Mesenteric fat pad (tissue), 1 donor: ENCODE data around the gene ALOXE3. TPM values are rescaled to one million over a fixed set of nuclear protein-coding genes. Genes with fewer than 3 reads are reported as not detected.
"Not testable (repeated sequence)": the region's sequence is repeated elsewhere in the genome, so short reads cannot be mapped to it uniquely, and the experiment has no call there.

Experiments used
- DNase-seq: peaks from one replicate; pipeline ENCODE4 v3.0.0-alpha.2; 2020; ENCODE audit warnings: low spot score
- total RNA-seq: library from RNA; stranded (reverse); fragmentation: NEBNext Ultra II Directional; extraction: Animal tissue kit (Norgen Biotek cat#: 25700); gene quantifications from one replicate; pipeline ENCODE4 v1.2.1, GENCODE V29; 2021
- donor health status: DM: yes; HTN: yes; CAD: no.

Gene ALOXE3
- total RNA-seq, 1 donor from 2014 or later = not detected

- DNase-seq = no peak
These were observed 44.5 kb downstream of the ALOXE3 start for GRCh38 chr17:8073627-8074484.

DNA sequence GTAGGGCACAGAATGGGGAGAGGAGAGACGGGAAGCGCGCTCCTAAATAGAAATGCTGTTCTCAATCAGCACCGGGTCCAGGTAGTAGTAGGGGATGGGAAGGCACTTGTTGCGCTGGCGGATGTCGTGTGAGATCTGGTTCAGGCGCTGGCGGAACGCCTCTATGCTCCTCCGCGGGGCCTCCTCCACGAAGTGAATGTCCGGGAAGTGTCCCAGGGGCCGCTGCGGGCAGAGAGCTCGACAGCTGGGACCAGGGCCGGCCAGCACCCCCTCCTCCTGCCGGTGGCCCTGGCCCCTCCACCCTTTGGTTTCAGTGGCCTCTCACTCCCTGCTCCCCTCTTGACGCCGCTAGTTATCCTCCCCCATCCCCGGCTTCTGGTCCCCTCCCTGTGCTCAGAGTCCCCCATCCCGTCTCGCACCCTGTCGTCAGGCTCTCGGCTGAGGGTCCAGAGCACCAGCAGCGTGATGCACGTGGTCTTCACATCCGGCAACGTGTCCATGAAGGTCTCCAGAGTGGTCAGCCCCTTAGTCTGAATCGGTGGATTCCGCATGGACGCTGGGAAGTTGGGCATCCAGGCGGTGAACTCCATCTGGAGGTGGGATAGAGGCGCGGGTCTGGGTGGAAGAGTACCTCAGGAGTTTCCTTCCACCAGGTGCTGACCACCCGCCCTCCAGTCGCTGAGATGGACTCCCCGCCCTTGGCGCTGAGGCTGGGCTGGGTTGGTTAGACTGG, 45.4 kb downstream of the ALOXE3 start:
- DNase-seq = no peak

- DNase-seq = no peak
These were observed 46.0 kb downstream of the ALOXE3 start for GRCh38 chr17:8072341-8072728.

GRCh38 chr17:8071496-8071895, 46.8 kb downstream of the ALOXE3 start:
- no peak for DNase-seq

GRCh38 chr17:8069587-8069860, 48.8 kb downstream of the ALOXE3 start:
- no peak for DNase-seq

- DNase-seq = no peak
These were observed 49.4 kb downstream of the ALOXE3 start for GRCh38 chr17:8068736-8069586.

- DNase-seq = no peak
These were observed 50.5 kb downstream of the ALOXE3 start for GRCh38 chr17:8067806-8068205.

GRCh38 chr17:8066841-8067775, 51.2 kb downstream of the ALOXE3 start:
- no peak for DNase-seq

- DNase-seq = no peak
These were observed 53.7 kb downstream of the ALOXE3 start for GRCh38 chr17:8064561-8065019.

DNA sequence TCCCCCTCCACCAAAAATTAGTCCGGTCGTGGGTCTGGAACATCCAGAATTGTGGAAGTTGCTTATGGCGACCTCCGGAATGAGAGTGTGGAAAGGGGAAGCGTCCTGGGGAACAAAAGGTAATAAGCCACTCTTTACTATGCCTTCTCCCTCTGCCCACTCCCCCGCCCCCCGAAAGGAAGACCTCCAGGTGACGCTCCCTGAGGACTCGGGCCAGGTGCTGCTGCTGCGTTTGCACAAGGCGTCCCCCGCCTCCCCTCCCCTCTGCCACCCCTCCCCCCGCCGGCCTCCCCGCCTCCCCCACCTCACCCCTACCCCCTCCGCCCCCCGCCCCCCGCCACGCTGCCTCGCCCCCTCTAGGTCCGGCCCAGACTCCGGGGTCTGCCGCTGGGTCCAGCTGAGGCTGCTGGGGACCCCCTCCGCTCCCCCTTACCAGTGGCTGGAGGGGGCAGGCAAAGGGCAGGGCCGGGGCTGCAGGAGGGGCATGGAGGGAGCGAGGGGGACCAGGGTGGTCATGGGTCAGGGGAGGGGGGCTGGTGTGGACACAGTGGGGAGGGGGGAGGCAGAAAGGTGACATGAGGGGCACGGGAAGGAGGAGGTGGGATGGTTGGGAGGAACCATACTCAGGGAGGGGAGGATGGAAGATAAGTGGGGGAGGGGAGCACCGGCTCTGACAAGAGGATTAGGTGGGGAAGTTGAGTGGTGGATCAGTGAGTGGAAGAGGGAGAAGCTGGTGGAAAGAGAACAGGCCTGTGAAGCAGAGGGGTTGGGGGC, 54.4 kb downstream of the ALOXE3 start:
- DNase-seq = no peak

DNA sequence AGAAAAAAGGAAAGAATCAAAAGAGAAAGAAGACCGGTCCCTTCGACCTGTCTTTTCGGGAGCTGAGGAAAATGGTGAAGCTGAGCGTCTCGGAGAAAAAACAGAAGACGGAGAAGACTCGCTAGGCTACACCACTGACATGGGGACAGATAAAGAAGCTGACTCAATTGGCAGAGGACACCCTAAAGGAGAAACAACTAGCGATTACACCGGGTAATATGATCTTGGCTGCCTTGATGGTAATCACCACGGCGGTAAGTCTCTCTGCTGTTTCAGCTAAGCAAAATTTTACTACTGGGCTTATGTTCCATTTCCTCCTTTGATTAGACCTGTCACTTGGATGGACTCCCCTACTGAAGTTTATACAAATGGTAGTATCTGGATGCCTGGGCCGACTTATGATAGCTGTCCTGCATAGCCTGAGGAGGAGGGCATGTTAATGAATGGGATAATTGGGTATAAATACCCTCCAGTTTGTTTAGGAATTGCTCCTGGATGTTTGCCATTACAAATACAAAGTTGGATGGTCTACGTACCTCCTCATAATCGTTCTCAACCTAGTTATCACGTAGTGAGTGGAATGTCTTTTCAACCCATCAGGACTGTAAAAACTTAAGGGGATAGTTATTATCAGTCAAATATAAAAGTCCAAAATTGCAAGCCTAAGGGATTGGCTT, 55.4 kb downstream of the ALOXE3 start:
- no peak for DNase-seq

- DNase-seq = no peak
These were observed 55.9 kb downstream of the ALOXE3 start for GRCh38 chr17:8062435-8062806.

- not testable (repeated sequence) for DNase-seq
These were observed 56.5 kb downstream of the ALOXE3 start for GRCh38 chr17:8061851-8062250.

GRCh38 chr17:8060274-8060673, 58.0 kb downstream of the ALOXE3 start:
- DNase-seq = no peak

DNA sequence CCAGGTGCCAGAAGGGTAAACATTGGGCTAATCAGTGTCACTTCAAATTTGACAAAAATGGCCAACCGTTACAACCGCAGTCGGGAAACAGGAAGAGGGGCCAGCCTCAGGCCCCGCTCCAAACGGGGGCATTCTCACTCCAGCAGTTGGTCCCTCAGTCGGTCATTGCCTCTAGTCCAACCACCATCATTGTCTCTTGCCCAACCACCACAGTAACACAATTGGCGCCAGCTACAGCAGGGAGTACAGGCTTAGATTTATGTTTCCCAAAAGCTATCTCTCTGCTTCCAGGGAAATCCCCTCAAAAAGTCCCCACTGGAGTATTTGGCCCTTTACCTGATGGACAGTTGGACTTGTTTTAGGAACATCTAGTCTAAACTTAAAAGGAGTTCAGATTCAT, 59.2 kb downstream of the ALOXE3 start:
- peak; percentile 35 for DNase-seq

GRCh38 chr17:8057691-8058114, 60.6 kb downstream of the ALOXE3 start:
- peak; percentile 22 for DNase-seq

DNA sequence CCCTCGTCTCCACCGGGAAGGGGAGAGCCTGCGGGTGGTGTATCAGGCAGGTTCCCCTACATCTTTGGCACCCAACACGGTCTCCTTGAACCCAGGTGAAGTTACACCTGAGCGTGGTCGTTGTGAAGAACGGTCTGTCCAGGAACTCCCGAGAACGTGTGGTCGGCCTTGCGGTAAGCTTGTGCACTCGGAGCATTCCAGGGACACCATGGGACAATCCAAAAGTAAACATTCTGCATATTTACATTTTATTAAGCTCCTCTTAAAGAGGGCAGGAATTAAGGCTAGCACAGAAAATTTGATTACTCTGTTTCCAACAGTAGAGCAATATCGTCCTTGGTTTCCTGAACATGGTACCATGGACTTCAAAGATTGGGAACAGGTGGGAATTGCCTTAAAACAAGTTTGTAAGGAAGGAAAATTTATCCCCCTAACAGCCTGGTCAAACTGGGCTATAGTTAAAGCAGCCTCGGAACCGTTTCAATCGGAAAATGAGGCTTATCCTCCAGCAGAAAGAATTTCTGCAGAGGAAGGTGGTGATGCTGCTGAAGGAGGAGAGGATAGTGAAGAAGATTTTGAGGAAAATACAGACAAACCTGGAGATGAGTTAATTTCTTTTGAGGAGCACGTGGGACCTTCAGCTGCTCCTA, 61.2 kb downstream of the ALOXE3 start:
- peak; percentile 53 for DNase-seq

GRCh38 chr17:8056232-8056975, 61.9 kb downstream of the ALOXE3 start:
- peak; percentile 71 for DNase-seq
